Mesenchymal stem cell (in vitro differentiated cells and primary cell): ENCODE data around the gene HSPA12A.
A peak's percentile ranks its signal among the peaks of the same experiment; 100 is the strongest.

ENCODE experiments used
- DNase-seq: peaks from one replicate; pipeline ENCODE4 v3.0.0-alpha.2; 2013
- H2AFZ ChIP-seq: one replicate; pipeline ENCODE4 v1.6.1; 2013; ENCODE audit warnings: low read depth, mild to moderate bottlenecking, control low read depth, inconsistent platforms, low read length, moderate library complexity
- H2AK5ac ChIP-seq: 2 replicates; pipeline ENCODE4 v1.6.1; 2013; ENCODE audit warnings: low read length, moderate library complexity, mild to moderate bottlenecking, inconsistent platforms; ENCODE audit not compliant: severe bottlenecking
- H2BK120ac ChIP-seq: one replicate; pipeline ENCODE4 v1.6.1; 2013; ENCODE audit warnings: low read depth, mild to moderate bottlenecking, inconsistent platforms, low read length, moderate library complexity
- H2BK12ac ChIP-seq, 2 experiments: one replicate each; pipeline ENCODE4 v1.6.1; 2013; ENCODE audit warnings: inconsistent platforms in 2 of 2, low read length in 2 of 2, mild to moderate bottlenecking in 2 of 2, moderate library complexity in 2 of 2, control low read depth in 1 of 2
- H2BK15ac ChIP-seq: one replicate; pipeline ENCODE4 v1.6.1; 2013; ENCODE audit warnings: mild to moderate bottlenecking, low read depth, inconsistent platforms; ENCODE audit not compliant: poor library complexity, severe bottlenecking
- H2BK5ac ChIP-seq: 2 replicates; pipeline ENCODE4 v1.6.1; 2013; ENCODE audit warnings: low read depth, mild to moderate bottlenecking, low read length, control low read depth, inconsistent platforms; ENCODE audit not compliant: poor library complexity, severe bottlenecking
- H3K14ac ChIP-seq, 2 experiments: one replicate each; pipeline ENCODE4 v1.6.1; 2013; ENCODE audit warnings: inconsistent platforms in 2 of 2, low read length in 2 of 2, control low read depth in 1 of 2, mild to moderate bottlenecking in 1 of 2, moderate library complexity in 1 of 2
- H3K18ac ChIP-seq, 2 experiments: one replicate each; pipeline ENCODE4 v1.6.1; 2013; ENCODE audit warnings: inconsistent platforms in 2 of 2, low read length in 2 of 2, control low read depth in 1 of 2, low read depth in 1 of 2, mild to moderate bottlenecking in 1 of 2
- H3K23ac ChIP-seq, 2 experiments: one replicate each; pipeline ENCODE4 v1.6.1; 2013; ENCODE audit warnings: inconsistent platforms in 2 of 2, low read length in 2 of 2, mild to moderate bottlenecking in 2 of 2, moderate library complexity in 2 of 2, control low read depth in 1 of 2
- H3K27ac ChIP-seq: 2 replicates; pipeline ENCODE4 v1.5.1; 2013; ENCODE audit warnings: mild to moderate bottlenecking, moderate library complexity, low read length, control low read depth, inconsistent platforms; ENCODE audit not compliant: poor library complexity, severe bottlenecking
- H3K27me3 ChIP-seq, 2 experiments: 2 replicates each; pipeline versions ENCODE4 v1.6.1 to v1.7.0; 2013; ENCODE audit warnings: low read length in 2 of 2, mild to moderate bottlenecking in 2 of 2, moderate library complexity in 2 of 2, control low read depth in 1 of 2, inconsistent platforms in 1 of 2; ENCODE audit not compliant: control insufficient read depth in 1 of 2, insufficient read depth in 1 of 2
- H3K36me3 ChIP-seq, 2 experiments: 2 replicates each; pipeline versions ENCODE4 v1.6.1 to v1.7.0; 2013; ENCODE audit warnings: low read length in 2 of 2, control low read depth in 1 of 2, inconsistent platforms in 1 of 2, low read depth in 1 of 2, mild to moderate bottlenecking in 1 of 2; ENCODE audit not compliant: insufficient read depth in 2 of 2, control insufficient read depth in 1 of 2
- H3K4ac ChIP-seq, 2 experiments: one replicate each; pipeline ENCODE4 v1.6.1; 2013; ENCODE audit warnings: inconsistent platforms in 2 of 2, low read length in 2 of 2, mild to moderate bottlenecking in 2 of 2, moderate library complexity in 2 of 2, control low read depth in 1 of 2, low read depth in 1 of 2
- H3K4me1 ChIP-seq: 2 replicates; pipeline ENCODE4 v1.6.1; 2013; ENCODE audit warnings: low read depth, low read length, control low read depth; ENCODE audit not compliant: control insufficient read depth, insufficient read depth
- H3K4me2 ChIP-seq: 2 replicates; pipeline ENCODE4 v1.6.1; 2013; ENCODE audit warnings: low read length, mild to moderate bottlenecking, inconsistent platforms; ENCODE audit not compliant: poor library complexity, severe bottlenecking
- H3K4me3 ChIP-seq, 2 experiments: 2 replicates each; pipeline versions ENCODE4 v1.5.1 to v1.7.0; 2013; ENCODE audit warnings: low read length in 2 of 2, mild to moderate bottlenecking in 2 of 2, control low read depth in 1 of 2, low read depth in 1 of 2; ENCODE audit not compliant: insufficient read depth in 1 of 2
- H3K79me1 ChIP-seq: replicated peaks from 2 replicates; pipeline ENCODE4 v1.6.1; 2013; ENCODE audit warnings: mild to moderate bottlenecking, control low read depth, low read length, inconsistent platforms; ENCODE audit not compliant: poor library complexity, severe bottlenecking
- H3K9ac ChIP-seq: 2 replicates; pipeline ENCODE4 v1.7.0; 2013; ENCODE audit warnings: mild to moderate bottlenecking, low read length, moderate library complexity
- H3K9me3 ChIP-seq: 2 replicates; pipeline ENCODE4 v1.7.0; 2013; ENCODE audit warnings: mild to moderate bottlenecking, low read length; ENCODE audit not compliant: control insufficient read depth
- H4K8ac ChIP-seq: one replicate; pipeline ENCODE4 v1.6.1; 2013; ENCODE audit warnings: inconsistent platforms, mild to moderate bottlenecking, low read length, moderate library complexity
- H4K91ac ChIP-seq: one replicate; pipeline ENCODE4 v1.6.1; 2013; ENCODE audit warnings: mild to moderate bottlenecking, low read length, inconsistent platforms
- WGBS: methylation state at CpG from one replicate; pipeline ENCODE4 v1.1.7; 2013; ENCODE audit warnings: mixed read lengths; 5-methylcytosine and 5-hydroxymethylcytosine counted together

Gene HSPA12A

DNA sequence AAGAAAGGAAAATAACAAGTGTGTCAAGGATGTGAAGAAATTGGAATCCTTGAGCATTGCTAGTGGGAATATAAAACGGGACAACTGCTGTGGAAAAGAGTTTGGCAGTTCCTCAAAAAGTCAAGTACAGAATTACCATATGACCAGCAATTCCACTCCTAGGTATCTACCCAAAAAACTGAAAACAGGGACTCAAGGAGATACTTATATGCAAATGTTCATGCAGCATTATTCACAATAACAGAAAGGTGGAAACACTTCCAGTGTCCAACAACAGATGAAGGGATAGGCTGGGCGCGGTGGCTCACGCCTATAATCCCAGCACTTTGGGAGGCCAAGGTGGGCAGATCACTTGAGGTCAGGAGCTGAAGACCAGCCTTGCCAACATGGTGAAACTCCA is 33.5 kb downstream of the HSPA12A start:
- H3K36me3 ChIP-seq: peaks cover 6 to 30% of the 10 kb centered on the region in 2 experiments
- H3K79me1 ChIP-seq: peaks cover 31% of the 10 kb centered on the region
- no peak overlapping the region for H3K4me3 ChIP-seq
- H3K14ac ChIP-seq: no peak overlapping the region
- no peak overlapping the region for H3K4me2 ChIP-seq
- H3K9me3 ChIP-seq: no peaks in the 10 kb centered on the region
- no peak overlapping the region for H4K8ac ChIP-seq
- DNase-seq: no peak
- no peak overlapping the region for H3K4ac ChIP-seq
- H3K9ac ChIP-seq: no peak overlapping the region
- H2BK15ac ChIP-seq: no peak overlapping the region
- H2BK120ac ChIP-seq: no peak overlapping the region
- H3K23ac ChIP-seq: no peak overlapping the region
- H2AK5ac ChIP-seq: peak overlapping the region; percentile 55
- H2AFZ ChIP-seq: no peak overlapping the region
- no peak overlapping the region for H4K91ac ChIP-seq
- no peak overlapping the region for H2BK5ac ChIP-seq
- WGBS: 89% methylated on average over 4 of the region's 4 CpGs
- H3K27me3 ChIP-seq: no peaks in the 10 kb centered on the region
- H3K4me1 ChIP-seq: peaks cover 37% of the 10 kb centered on the region
- H3K27ac ChIP-seq: peak overlapping the region; percentile 20
- no peak overlapping the region for H2BK12ac ChIP-seq
- no peak overlapping the region for H3K18ac ChIP-seq

- H3K9ac ChIP-seq: peak overlapping the region; percentile 52
- no peak overlapping the region for H3K14ac ChIP-seq
- DNase-seq: no peak
- H2BK5ac ChIP-seq: no peak overlapping the region
- H2BK15ac ChIP-seq: no peak overlapping the region
- no peak overlapping the region for H4K91ac ChIP-seq
- H3K9me3 ChIP-seq: no peaks in the 10 kb centered on the region
- H3K27me3 ChIP-seq: no peaks in the 10 kb centered on the region
- H3K4ac ChIP-seq: no peak overlapping the region
- H3K27ac ChIP-seq: peak overlapping the region; percentile 79
- no peak overlapping the region for H3K23ac ChIP-seq
- H4K8ac ChIP-seq: no peak overlapping the region
- no peak overlapping the region for H3K18ac ChIP-seq
- H3K4me1 ChIP-seq: peaks cover 37% of the 10 kb centered on the region
- no peak overlapping the region for H2BK120ac ChIP-seq
- H2AK5ac ChIP-seq: no peak overlapping the region
- peak overlapping the region in 1 of 2 experiments; percentile 58 for H3K4me3 ChIP-seq
- H3K79me1 ChIP-seq: peaks cover 29% of the 10 kb centered on the region
- H3K4me2 ChIP-seq: no peak overlapping the region
- WGBS: 86% methylated on average over 1 of the region's 2 CpGs
- no peak overlapping the region for H2BK12ac ChIP-seq
- H2AFZ ChIP-seq: no peak overlapping the region
- peaks cover 6 to 35% of the 10 kb centered on the region in 2 experiments for H3K36me3 ChIP-seq
These were observed 34.0 kb downstream of the HSPA12A start for GRCh38 chr10:116708391-116708821.

- Histone ChIP-seq H3K4me3 (peak overlapping the region in 1 of 2 experiments; percentile 58), H3K4me2 (no peak overlapping the region), H3K23ac (no peak overlapping the region), H2AFZ (no peak overlapping the region), H3K9me3 (no peaks in the 10 kb centered on the region), H2BK5ac (no peak overlapping the region), H2BK12ac (no peak overlapping the region), H3K27ac (peak overlapping the region; percentile 79), H3K27me3 (no peaks in the 10 kb centered on the region), H3K36me3 (peaks cover 7 to 39% of the 10 kb centered on the region in 2 experiments), H3K4me1 (peaks cover 37% of the 10 kb centered on the region), H2BK120ac (no peak overlapping the region), H3K18ac (no peak overlapping the region), H3K4ac (no peak overlapping the region), H4K8ac (no peak overlapping the region), H3K79me1 (peaks cover 31% of the 10 kb centered on the region), H4K91ac (no peak overlapping the region), H3K14ac (no peak overlapping the region), H3K9ac (peak overlapping the region; percentile 52), H2AK5ac (no peak overlapping the region), H2BK15ac (no peak overlapping the region)
- DNase-seq: no peak
- 94% methylated on average over 14 of the region's 14 CpGs for WGBS
These were observed 34.4 kb downstream of the HSPA12A start for GRCh38 chr10:116707981-116708380.

- Histone ChIP-seq H2BK120ac (no peak overlapping the region), H3K27ac (no peak overlapping the region), H2AFZ (no peak overlapping the region), H4K8ac (no peak overlapping the region), H3K9me3 (no peaks in the 10 kb centered on the region), H2BK12ac (no peak overlapping the region), H3K4me2 (no peak overlapping the region), H2BK5ac (no peak overlapping the region), H3K36me3 (peaks cover 9 to 53% of the 10 kb centered on the region in 2 experiments), H2BK15ac (no peak overlapping the region), H3K9ac (no peak overlapping the region), H3K4me1 (peaks cover 37% of the 10 kb centered on the region), H3K79me1 (peaks cover 41% of the 10 kb centered on the region), H3K23ac (no peak overlapping the region), H4K91ac (no peak overlapping the region), H3K27me3 (no peaks in the 10 kb centered on the region), H2AK5ac (no peak overlapping the region), H3K14ac (no peak overlapping the region), H3K4me3 (no peak overlapping the region), H3K18ac (no peak overlapping the region), H3K4ac (no peak overlapping the region)
- WGBS: 94% methylated on average over 9 of the region's 9 CpGs
- no peak for DNase-seq
These were observed 36.1 kb downstream of the HSPA12A start for GRCh38 chr10:116706281-116706680.
